Spinal cord (tissue), 10 donors: ENCODE results near the gene BCR. TPM values are rescaled to one million over a fixed set of nuclear protein-coding genes. Genes with fewer than 3 reads are reported as not detected.
A peak's percentile ranks its signal among the peaks of the same experiment; 100 is the strongest.

ENCODE experiments used
- DNase-seq, 6 donors: peaks; one replicate each; pipeline versions ENCODE4 v3.0.0 to v3.0.0-alpha.2; 2013 to 2015; ENCODE audit warnings: low spot score in 6 of 6, low read depth in 4 of 6
- H3K27ac ChIP-seq: one replicate; pipeline ENCODE4 v1.5.1; 2013; ENCODE audit warnings: low read depth, low read length, control low read depth
- H3K27me3 ChIP-seq: one replicate; pipeline ENCODE4 v1.6.1; 2013; ENCODE audit warnings: low read length; ENCODE audit not compliant: control insufficient read depth, insufficient read depth
- H3K36me3 ChIP-seq: one replicate; pipeline ENCODE4 v1.6.1; 2013; ENCODE audit warnings: low read length; ENCODE audit not compliant: control insufficient read depth, insufficient read depth
- H3K4me1 ChIP-seq: one replicate; pipeline ENCODE4 v1.6.1; 2013; ENCODE audit warnings: low read length; ENCODE audit not compliant: control insufficient read depth, insufficient read depth
- H3K4me3 ChIP-seq: one replicate; pipeline ENCODE4 v1.5.1; 2013; ENCODE audit warnings: low read depth, low read length, control low read depth
- H3K9me3 ChIP-seq: one replicate; pipeline ENCODE4 v1.6.1; 2013; ENCODE audit warnings: low read length; ENCODE audit not compliant: control insufficient read depth, insufficient read depth
- WGBS: methylation state at CpG from one replicate; pipeline ENCODE4 v1.1.5; 2013; ENCODE audit warnings: missing lambda C conversion rate; ENCODE audit not compliant: insufficient coverage; 5-methylcytosine and 5-hydroxymethylcytosine counted together
- polyA plus RNA-seq, 2 donors: library from polyadenylated mRNA; unstranded; fragments of 120-200 nt; gene quantifications; one replicate each; pipeline ENCODE4 v1.2.1, GENCODE V29; 2013; ENCODE audit not compliant: insufficient read length in 2 of 2
- total RNA-seq, 2 donors: library from RNA; depleted of rRNA in 1 of 2; stranded (reverse); fragments of 120-200 nt in 1 of 2; fragments of >200 nt in 1 of 2; gene quantifications; one replicate each; pipeline versions ENCODE4 v1.2.3 to v1.2.4, GENCODE V29; 2013 to 2014
- donor health status: healthy.

The BCR gene
- total and polyA plus RNA-seq, 4 donors: 30.4 to 88.1 (median 69.6) TPM

DNA sequence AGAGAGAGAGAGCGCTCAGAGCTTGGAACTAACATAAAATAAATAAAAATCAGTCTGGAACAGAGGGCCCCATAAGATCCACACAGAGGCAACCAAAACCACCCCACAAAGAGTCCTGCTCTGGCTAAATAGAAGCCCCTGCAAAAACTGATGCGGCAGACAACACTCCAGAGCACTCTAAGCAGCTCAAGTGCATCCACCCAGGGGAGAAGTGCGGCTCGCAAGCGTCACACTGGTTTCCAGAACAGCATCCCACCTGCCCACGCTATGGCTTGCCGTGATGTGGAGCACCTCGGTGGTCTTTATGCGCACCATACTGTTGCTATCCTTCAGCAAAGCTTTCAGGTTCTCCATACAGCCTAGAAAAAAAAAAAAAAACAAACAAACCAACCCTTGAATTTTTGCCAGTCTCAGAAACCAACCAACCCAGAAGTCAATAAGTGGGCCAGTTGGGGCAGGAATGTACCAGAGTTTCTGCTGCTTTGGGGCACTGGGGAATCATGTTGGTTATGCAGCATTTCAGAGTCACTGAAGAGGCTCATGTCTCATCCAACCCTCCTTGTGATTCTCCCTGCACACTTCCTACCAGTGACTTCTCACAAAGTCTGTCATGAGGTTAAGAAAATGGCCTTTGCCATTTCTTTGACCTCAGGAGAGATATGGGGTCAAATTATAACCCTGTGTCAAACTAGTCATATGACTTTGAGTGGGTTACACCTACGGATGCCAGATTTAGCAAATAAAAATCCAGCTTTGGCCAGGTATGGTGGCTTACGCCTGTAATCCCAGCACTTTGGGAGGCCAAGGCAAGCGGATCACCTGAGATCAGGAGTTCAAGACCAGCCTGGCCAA is 41.5 kb upstream of the BCR start:
- WGBS: 82% methylated on average over 10 of the region's 12 CpGs
- Histone ChIP-seq H3K4me3 (no peak overlapping the region), H3K27ac (no peak overlapping the region), H3K4me1 (peaks cover 18% of the 10 kb centered on the region), H3K9me3 (no peaks in the 10 kb centered on the region), H3K36me3 (no peaks in the 10 kb centered on the region), H3K27me3 (no peaks in the 10 kb centered on the region)
- no peak for DNase-seq

DNA sequence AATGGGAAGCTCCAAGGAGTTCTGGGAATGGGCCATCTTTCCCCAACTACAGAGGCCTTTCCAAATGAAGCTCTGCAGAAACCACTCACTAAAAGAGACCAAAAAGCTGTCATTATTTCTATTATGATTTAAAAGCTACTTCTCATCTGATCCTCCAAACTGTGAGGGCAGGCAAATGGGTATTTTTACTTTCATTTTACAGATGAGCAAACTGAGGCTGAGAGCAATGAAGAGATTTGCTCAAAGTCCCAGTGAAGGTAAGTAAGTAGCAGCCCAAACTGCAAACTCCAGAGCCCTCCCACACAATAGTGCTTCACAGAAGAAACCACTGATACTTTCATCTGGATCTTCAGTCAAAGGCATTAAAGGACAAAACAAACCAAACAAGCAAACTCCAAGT is 39.9 kb upstream of the BCR start:
- DNase-seq: no peak
- H3K4me3 ChIP-seq: no peak overlapping the region
- no peaks in the 10 kb centered on the region for H3K27me3 ChIP-seq
- H3K36me3 ChIP-seq: no peaks in the 10 kb centered on the region
- peaks cover 26% of the 10 kb centered on the region for H3K4me1 ChIP-seq
- H3K27ac ChIP-seq: no peak overlapping the region
- H3K9me3 ChIP-seq: no peaks in the 10 kb centered on the region

- no peak for DNase-seq
- H3K4me1 ChIP-seq: peaks cover 42% of the 10 kb centered on the region
- no peaks in the 10 kb centered on the region for H3K36me3 ChIP-seq
- peak overlapping the region; percentile 80 for H3K27ac ChIP-seq
- 80% methylated on average over 9 of the region's 9 CpGs for WGBS
- no peaks in the 10 kb centered on the region for H3K27me3 ChIP-seq
- no peak overlapping the region for H3K4me3 ChIP-seq
- H3K9me3 ChIP-seq: no peaks in the 10 kb centered on the region
These were observed 37.7 kb upstream of the BCR start for GRCh38 chr22:23142546-23143105.

GRCh38 chr22:23143119-23143518 is 37.2 kb upstream of the BCR start:
- H3K27me3 ChIP-seq: no peaks in the 10 kb centered on the region
- WGBS: 88% methylated on average over 1 of the region's 1 CpG
- DNase-seq: no peak
- H3K4me1 ChIP-seq: peaks cover 42% of the 10 kb centered on the region
- H3K27ac ChIP-seq: no peak overlapping the region
- H3K9me3 ChIP-seq: no peaks in the 10 kb centered on the region
- H3K4me3 ChIP-seq: no peak overlapping the region
- no peaks in the 10 kb centered on the region for H3K36me3 ChIP-seq

GRCh38 chr22:23144432-23144831 is 35.9 kb upstream of the BCR start:
- Histone ChIP-seq H3K4me1 (peaks cover 42% of the 10 kb centered on the region), H3K27me3 (no peaks in the 10 kb centered on the region), H3K4me3 (peak overlapping the region; percentile 57), H3K9me3 (no peaks in the 10 kb centered on the region), H3K36me3 (peaks cover 4% of the 10 kb centered on the region), H3K27ac (no peak overlapping the region)
- 100% methylated on average over 1 of the region's 4 CpGs for WGBS
- no peak for DNase-seq

- Histone ChIP-seq H3K4me3 (peak within 1 kb of the TSS; percentile 57), H3K27ac (peak within 1 kb of the TSS; percentile 84), H3K36me3 (peaks cover 10% of the 10 kb centered on the region), H3K27me3 (no peaks in the 10 kb centered on the region), H3K9me3 (no peaks in the 10 kb centered on the region), H3K4me1 (peaks cover 42% of the 10 kb centered on the region)
- peak; percentile 88 to 100 (median 97) for DNase-seq
- WGBS: 2% methylated on average over 59 of the region's 62 CpGs
These were observed 35.1 kb upstream of the BCR start, which contains the start of gene RAB36 for GRCh38 chr22:23144932-23145877. TSS of gene RAB36 (plus strand) at chr22:23145477. CDS start at chr22:23146617, 1,140 bp downstream.

- no peaks in the 10 kb centered on the region for H3K27me3 ChIP-seq
- H3K27ac ChIP-seq: peak overlapping the region; percentile 84
- no peaks in the 10 kb centered on the region for H3K9me3 ChIP-seq
- H3K4me3 ChIP-seq: peak overlapping the region; percentile 57
- WGBS: 17% methylated on average over 1 of the region's 2 CpGs
- DNase-seq: no peak
- H3K36me3 ChIP-seq: peaks cover 17% of the 10 kb centered on the region
- peaks cover 42% of the 10 kb centered on the region for H3K4me1 ChIP-seq
These were observed 34.3 kb upstream of the BCR start for GRCh38 chr22:23145878-23146470.

- Histone ChIP-seq H3K27ac (no peak overlapping the region), H3K4me1 (peaks cover 36% of the 10 kb centered on the region), H3K27me3 (no peaks in the 10 kb centered on the region), H3K4me3 (peak overlapping the region; percentile 57), H3K9me3 (no peaks in the 10 kb centered on the region), H3K36me3 (peaks cover 24% of the 10 kb centered on the region)
- 42% methylated on average over 2 of the region's 8 CpGs for WGBS
- DNase-seq: no peak
These were observed 33.7 kb upstream of the BCR start for GRCh38 chr22:23146478-23147205.
